Stimulated activated naive CD8-positive, alpha-beta T cell treated with anti-CD3 and anti-CD28 coated beads, Interleukin-15, Interleukin-2, amounts not matched to agents 100 U/mL and 50 U/mL, for 24 hours (primary cell): Measurements from ENCODE around the gene BCAS3.

Experiments used
- ATAC-seq: fragments of 150-1000 bp; cut with Tn5 transposase; one replicate; pipeline ENCODE4 v1.10.0; 2021
- DNase-seq: peaks from one replicate; pipeline ENCODE4 v3.0.0; 2021

The BCAS3 gene

GRCh38 chr17:61383689-61384201 lies 706.1 kb downstream of the BCAS3 start:
- DNase-seq (no peak), ATAC-seq (no peak)

GRCh38 chr17:61384354-61384691 lies 706.7 kb downstream of the BCAS3 start:
- DNase-seq (no peak), ATAC-seq (no peak)

- DNase-seq (no peak), ATAC-seq (no peak)
These were observed 707.3 kb downstream of the BCAS3 start for GRCh38 chr17:61384692-61385576.

- ATAC-seq (no peak), DNase-seq (no peak)
These were observed 708.1 kb downstream of the BCAS3 start for GRCh38 chr17:61385577-61386236.

GRCh38 chr17:61386251-61386650 lies 708.6 kb downstream of the BCAS3 start:
- DNase-seq (no peak), ATAC-seq (no peak)

GRCh38 chr17:61387011-61387410 lies 709.4 kb downstream of the BCAS3 start:
- no peak for DNase-seq

GRCh38 chr17:61387511-61388305 lies 710.1 kb downstream of the BCAS3 start:
- no peak for DNase-seq
- no peak for ATAC-seq

More at GRCh38 chr17:61387011-61387410, 709.4 kb downstream of the BCAS3 start:
- ATAC-seq: no peak

- DNase-seq (no peak), ATAC-seq (no peak)
These were observed 711.1 kb downstream of the BCAS3 start for GRCh38 chr17:61388561-61389356.

- peak; percentile 58 for ATAC-seq
- DNase-seq: peak; percentile 74
These were observed 712.2 kb downstream of the BCAS3 start for GRCh38 chr17:61389670-61390478.

GRCh38 chr17:61390479-61390791 lies 712.8 kb downstream of the BCAS3 start:
- DNase-seq (no peak), ATAC-seq (no peak)

GRCh38 chr17:61391595-61392291 lies 714.1 kb downstream of the BCAS3 start:
- no peak for ATAC-seq
- no peak for DNase-seq

- no peak for ATAC-seq
- DNase-seq: no peak
These were observed 715.0 kb downstream of the BCAS3 start for GRCh38 chr17:61392679-61393078.

- no peak for ATAC-seq
- peak; percentile 29 for DNase-seq
These were observed 715.9 kb downstream of the BCAS3 start for GRCh38 chr17:61393550-61393903.

GRCh38 chr17:61393904-61394629 lies 716.4 kb downstream of the BCAS3 start:
- DNase-seq: no peak
- ATAC-seq: no peak

- DNase-seq (no peak), ATAC-seq (no peak)
These were observed 717.2 kb downstream of the BCAS3 start for GRCh38 chr17:61394630-61395408.

- ATAC-seq (no peak), DNase-seq (no peak)
These were observed 717.8 kb downstream of the BCAS3 start for GRCh38 chr17:61395409-61395982.

- ATAC-seq (no peak), DNase-seq (no peak)
These were observed 718.4 kb downstream of the BCAS3 start for GRCh38 chr17:61395983-61396585.

GRCh38 chr17:61396586-61397085 lies 719.0 kb downstream of the BCAS3 start:
- no peak for ATAC-seq
- DNase-seq: no peak
